ENCODE results near the gene GABBR2.

DNA sequence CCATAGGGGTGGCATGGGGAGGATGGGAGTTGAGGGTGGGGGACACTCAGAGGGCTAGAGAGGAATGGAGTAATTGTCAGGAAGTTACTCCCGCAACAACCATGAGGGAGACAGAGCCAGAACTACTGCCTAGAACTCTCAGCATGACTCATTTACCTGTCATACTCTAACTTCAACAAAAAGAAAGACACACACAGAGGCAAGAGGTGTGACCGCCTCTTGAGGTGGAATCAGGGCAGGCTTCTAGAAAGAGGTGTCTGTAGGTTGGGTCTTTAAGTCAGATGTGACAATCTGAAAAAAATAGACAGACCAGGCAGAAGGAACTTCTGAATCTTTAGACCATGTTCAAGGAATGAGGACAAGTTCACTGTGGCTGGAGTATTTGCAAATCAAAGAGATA lies 73.4 kb downstream of the GABBR2 start:
- TF ChIP-seq, protein P1, sequence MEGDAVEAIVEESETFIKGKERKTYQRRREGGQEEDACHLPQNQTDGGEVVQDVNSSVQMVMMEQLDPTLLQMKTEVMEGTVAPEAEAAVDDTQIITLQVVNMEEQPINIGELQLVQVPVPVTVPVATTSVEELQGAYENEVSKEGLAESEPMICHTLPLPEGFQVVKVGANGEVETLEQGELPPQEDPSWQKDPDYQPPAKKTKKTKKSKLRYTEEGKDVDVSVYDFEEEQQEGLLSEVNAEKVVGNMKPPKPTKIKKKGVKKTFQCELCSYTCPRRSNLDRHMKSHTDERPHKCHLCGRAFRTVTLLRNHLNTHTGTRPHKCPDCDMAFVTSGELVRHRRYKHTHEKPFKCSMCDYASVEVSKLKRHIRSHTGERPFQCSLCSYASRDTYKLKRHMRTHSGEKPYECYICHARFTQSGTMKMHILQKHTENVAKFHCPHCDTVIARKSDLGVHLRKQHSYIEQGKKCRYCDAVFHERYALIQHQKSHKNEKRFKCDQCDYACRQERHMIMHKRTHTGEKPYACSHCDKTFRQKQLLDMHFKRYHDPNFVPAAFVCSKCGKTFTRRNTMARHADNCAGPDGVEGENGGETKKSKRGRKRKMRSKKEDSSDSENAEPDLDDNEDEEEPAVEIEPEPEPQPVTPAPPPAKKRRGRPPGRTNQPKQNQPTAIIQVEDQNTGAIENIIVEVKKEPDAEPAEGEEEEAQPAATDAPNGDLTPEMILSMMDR (IDR thresholded peaks at IDR 0.05) = no peak
- no peak for TF ChIP-seq POLR2A (IDR thresholded peaks at IDR 0.05; ENCODE audit: low read depth)
